Suprapubic skin (tissue), 4 donors: ENCODE measurements around the gene ADCY5. TPM values are rescaled to one million over a fixed set of nuclear protein-coding genes. Genes with fewer than 3 reads are reported as not detected.

ENCODE experiments used
- DNase-seq, 2 donors: peaks; one replicate each; pipeline ENCODE4 v3.0.0-alpha.2; 2019; ENCODE audit warnings: low spot score in 2 of 2
- H3K27ac ChIP-seq: fragments of 200-600 bp; sonication (generic); one replicate; pipeline ENCODE4 v1.5.1; 2019
- H3K27me3 ChIP-seq: fragments of 200-600 bp; sonication (generic); one replicate; pipeline ENCODE4 v1.5.1; 2019
- H3K36me3 ChIP-seq: fragments of 200-600 bp; sonication (generic); one replicate; pipeline ENCODE4 v1.5.1; 2019
- H3K4me1 ChIP-seq: fragments of 200-600 bp; sonication (generic); one replicate; pipeline ENCODE4 v1.5.1; 2019
- H3K4me3 ChIP-seq: fragments of 200-600 bp; sonication (generic); one replicate; pipeline ENCODE4 v1.5.1; 2019; ENCODE audit warnings: mild to moderate bottlenecking
- H3K9me3 ChIP-seq: fragments of 200-600 bp; sonication (generic); one replicate; pipeline ENCODE4 v1.5.1; 2019
- CTCF ChIP-seq, 2 donors: fragments of 200-600 bp in 1 of 2; fragments of 450-650 bp in 1 of 2; sonication (generic) in 1 of 2; IDR thresholded peaks; one replicate each; pipeline ENCODE4 v1.5.1; 2016 to 2019; ENCODE audit warnings: antibody characterized with exemption in 2 of 2, mild to moderate bottlenecking in 1 of 2, moderate library complexity in 1 of 2
- EP300 ChIP-seq: sonication (generic); formaldehyde crosslinking; IDR thresholded peaks from one replicate; pipeline ENCODE4 v1.6.1; 2017; ENCODE audit warnings: antibody characterized with exemption
- POLR2A ChIP-seq, 2 donors: fragments of 450-650 bp; IDR thresholded peaks; one replicate each; pipeline ENCODE4 v1.6.1; 2017; ENCODE audit warnings: antibody characterized with exemption in 2 of 2, mild to moderate bottlenecking in 2 of 2, moderate library complexity in 2 of 2
- POLR2AphosphoS5 ChIP-seq, 3 donors: sonication (generic); formaldehyde crosslinking; IDR thresholded peaks; one replicate each; pipeline ENCODE4 v1.6.1; 2017; ENCODE audit warnings: antibody characterized with exemption in 3 of 3
- WGBS: methylation state at CpG from one replicate; pipeline ENCODE4 v1.1.5; 2018; 5-methylcytosine and 5-hydroxymethylcytosine counted together
- total RNA-seq, 4 donors: library from RNA; depleted of rRNA; stranded (reverse); fragments of >200 nt; gene quantifications; one replicate each; pipeline ENCODE4 v1.1.0, GENCODE V29; 2016

Gene ADCY5
- total RNA-seq, 4 donors from 2014 or later: 1.4 to 4.9 (median 4.0) TPM

GRCh38 chr3:123346021-123346420 is 102.9 kb downstream of the ADCY5 start:
- no peak for TF ChIP-seq POLR2AphosphoS5 (IDR thresholded peaks at IDR 0.05)
- no peak for TF ChIP-seq EP300
- no peak for TF ChIP-seq POLR2A (IDR thresholded peaks at IDR 0.05)
- no peak for TF ChIP-seq CTCF (IDR thresholded peaks at IDR 0.05)
- H3K27ac ChIP-seq: no peak overlapping the region
- H3K4me3 ChIP-seq: no peak overlapping the region
- H3K27me3 ChIP-seq: peaks cover 13% of the 10 kb centered on the region
- H3K9me3 ChIP-seq: no peaks in the 10 kb centered on the region
- WGBS: 93% methylated on average over 5 of the region's 8 CpGs
- DNase-seq: peak in 1 of 2 donors; percentile 22
- no peaks in the 10 kb centered on the region for H3K36me3 ChIP-seq
- H3K4me1 ChIP-seq: no peaks in the 10 kb centered on the region

GRCh38 chr3:123344907-123345594 is 103.8 kb downstream of the ADCY5 start:
- DNase-seq: peak in 1 of 2 donors; percentile 44
- Histone ChIP-seq H3K4me3 (no peak overlapping the region), H3K9me3 (no peaks in the 10 kb centered on the region), H3K27ac (no peak overlapping the region), H3K36me3 (no peaks in the 10 kb centered on the region), H3K27me3 (peaks cover 11% of the 10 kb centered on the region), H3K4me1 (no peaks in the 10 kb centered on the region)
- 96% methylated on average over 13 of the region's 13 CpGs for WGBS
- no peak for TF ChIP-seq EP300
- no peak for TF ChIP-seq POLR2A (IDR thresholded peaks at IDR 0.05)
- no peak for TF ChIP-seq POLR2AphosphoS5 (IDR thresholded peaks at IDR 0.05)
- no peak for TF ChIP-seq CTCF (IDR thresholded peaks at IDR 0.05)

- Histone ChIP-seq H3K9me3 (no peaks in the 10 kb centered on the region), H3K4me1 (no peaks in the 10 kb centered on the region), H3K4me3 (no peak overlapping the region), H3K27me3 (peaks cover 4% of the 10 kb centered on the region), H3K36me3 (no peaks in the 10 kb centered on the region), H3K27ac (no peak overlapping the region)
- peak in 1 of 2 donors; percentile 21 for DNase-seq
- TF ChIP-seq POLR2A (IDR thresholded peaks at IDR 0.05) (no peak), EP300 (no peak), CTCF (IDR thresholded peaks at IDR 0.05) (no peak)
- WGBS: 78% methylated on average over 6 of the region's 6 CpGs
Observed at GRCh38 chr3:123344175-123344906, 104.5 kb downstream of the ADCY5 start.

GRCh38 chr3:123343296-123344174 is 105.4 kb downstream of the ADCY5 start:
- no peak for TF ChIP-seq POLR2AphosphoS5 (IDR thresholded peaks at IDR 0.05)
- TF ChIP-seq EP300: no peak
- TF ChIP-seq CTCF (IDR thresholded peaks at IDR 0.05): no peak
- TF ChIP-seq POLR2A (IDR thresholded peaks at IDR 0.05): no peak
- Histone ChIP-seq H3K4me1 (no peaks in the 10 kb centered on the region), H3K36me3 (no peaks in the 10 kb centered on the region), H3K4me3 (no peak overlapping the region), H3K9me3 (no peaks in the 10 kb centered on the region), H3K27ac (no peak overlapping the region), H3K27me3 (no peaks in the 10 kb centered on the region)
- DNase-seq: peak in 1 of 2 donors; percentile 32
- 83% methylated on average over 12 of the region's 15 CpGs for WGBS
